HepG2 (cell line): ENCODE results near the gene MYL6B. TPM values are rescaled to one million over a fixed set of nuclear protein-coding genes. Genes with fewer than 3 reads are reported as not detected.

Source experiments
- AGO1 ChIP-seq: fragments of 200-400 bp; formaldehyde crosslinking; IDR thresholded peaks from 2 replicates; pipeline ENCODE4 v1.6.1; 2017; ENCODE audit warnings: mild to moderate bottlenecking, low read depth, low read length, moderate library complexity; ENCODE audit not compliant: poor library complexity, severe bottlenecking
- CC2D1A ChIP-seq: sonication (generic); formaldehyde crosslinking; IDR thresholded peaks from 2 replicates; pipeline ENCODE4 v1.8.1; 2023; ENCODE audit warnings: mild to moderate bottlenecking, missing genetic modification reagents
- GLI4 ChIP-seq: sonication (generic); formaldehyde crosslinking; IDR thresholded peaks from 2 replicates; pipeline ENCODE4 v1.5.1; 2020; ENCODE audit warnings: missing genetic modification reagents, mild to moderate bottlenecking, moderate library complexity, borderline replicate concordance
- GTF2F1 ChIP-seq: fragments of 150-350 bp; IDR thresholded peaks from 2 replicates; pipeline ENCODE4 v1.6.1; 2014; ENCODE audit warnings: low read length
- HMG20A ChIP-seq: IDR thresholded peaks from 2 replicates; pipeline ENCODE4 v1.6.1; 2016; ENCODE audit warnings: borderline replicate concordance
- KLF12 ChIP-seq: sonication (generic); formaldehyde crosslinking; IDR thresholded peaks from 2 replicates; pipeline ENCODE4 v1.4.0; 2020; ENCODE audit warnings: missing genetic modification reagents, borderline replicate concordance
- KMT2A ChIP-seq: sonication (generic); formaldehyde crosslinking; IDR thresholded peaks from 2 replicates; pipeline ENCODE4 v1.4.0; 2020; ENCODE audit warnings: missing genetic modification reagents
- MTF1 ChIP-seq: sonication (generic); formaldehyde crosslinking; IDR thresholded peaks from 2 replicates; pipeline ENCODE4 v1.5.0; 2020; ENCODE audit warnings: missing genetic modification reagents
- NR2C2 ChIP-seq: sonication (generic); formaldehyde crosslinking; IDR thresholded peaks from 2 replicates; pipeline ENCODE4 v1.4.0; 2020; ENCODE audit warnings: missing genetic modification reagents, mild to moderate bottlenecking, moderate library complexity, borderline replicate concordance
- PHF21A ChIP-seq: sonication (generic); formaldehyde crosslinking; IDR thresholded peaks from 2 replicates; pipeline ENCODE4 v1.5.0; 2020; ENCODE audit warnings: mild to moderate bottlenecking, missing genetic modification reagents
- RORA ChIP-seq: sonication (generic); formaldehyde crosslinking; IDR thresholded peaks from 2 replicates; pipeline ENCODE4 v1.5.0; 2020; ENCODE audit warnings: mild to moderate bottlenecking, missing genetic modification reagents, moderate library complexity
- SIN3B ChIP-seq: fragments of 150-350 bp; IDR thresholded peaks from 2 replicates; pipeline ENCODE4 v1.6.1; 2014; ENCODE audit warnings: low read length
- THYN1 ChIP-seq: sonication (generic); formaldehyde crosslinking; IDR thresholded peaks from 2 replicates; pipeline ENCODE4 v1.8.1; 2023; ENCODE audit warnings: low read depth, mild to moderate bottlenecking, moderate library complexity, missing genetic modification reagents, borderline replicate concordance
- ZGPAT ChIP-seq: IDR thresholded peaks from 2 replicates; pipeline ENCODE4 v1.6.1; 2016; ENCODE audit warnings: mild to moderate bottlenecking
- ZNF230 ChIP-seq: sonication (generic); formaldehyde crosslinking; IDR thresholded peaks from 2 replicates; pipeline ENCODE4 v1.4.0; 2020; ENCODE audit warnings: mild to moderate bottlenecking, missing genetic modification reagents
- ZNF280B ChIP-seq: sonication (generic); formaldehyde crosslinking; IDR thresholded peaks from 2 replicates; pipeline ENCODE4 v1.5.0; 2020; ENCODE audit warnings: missing genetic modification reagents, mild to moderate bottlenecking, borderline replicate concordance
- ZNF574 ChIP-seq: sonication (generic); formaldehyde crosslinking; IDR thresholded peaks from 2 replicates; pipeline ENCODE4 v1.4.0; 2020; ENCODE audit warnings: missing genetic modification reagents
- ZNF713 ChIP-seq: sonication (generic); formaldehyde crosslinking; IDR thresholded peaks from 2 replicates; pipeline ENCODE4 v1.4.0; 2020; ENCODE audit warnings: mild to moderate bottlenecking, missing genetic modification reagents
- ZNF768 ChIP-seq: sonication (generic); formaldehyde crosslinking; IDR thresholded peaks from 2 replicates; pipeline ENCODE4 v1.4.0; 2020; ENCODE audit warnings: missing genetic modification reagents
- polyA plus RNA-seq, 8 experiments: library from polyadenylated mRNA; depleted of rRNA in 3 of 8; stranded (reverse) in 7 of 8; unstranded in 1 of 8; fragments of >200 nt; fragmentation: Illumina TruSeq in 4 of 8; extraction: Trizol in 4 of 8; gene quantifications; 2 replicates each; pipeline versions ENCODE4 v1.2.1 to v1.2.3, GENCODE V29; 2011 to 2016; ENCODE audit warnings: low read depth in 4 of 8, missing spikeins in 1 of 8, mixed read lengths in 1 of 8; ENCODE audit not compliant: insufficient read depth in 1 of 8
- total RNA-seq, 5 experiments: library from RNA; depleted of rRNA; stranded (reverse); fragments of >200 nt; fragmentation: Illumina TruSeq; extraction: Trizol; gene quantifications; 2 replicates each; pipeline ENCODE4 v1.2.3, GENCODE V29; 2016; ENCODE audit warnings: low read depth in 1 of 5
- TF ChIP-seq, protein P1 (sequence below): sonication (generic); formaldehyde crosslinking; IDR thresholded peaks from 2 replicates; pipeline ENCODE4 v1.5.0; 2020; ENCODE audit warnings: mild to moderate bottlenecking, missing genetic modification reagents, moderate library complexity

Gene MYL6B
- total and polyA plus RNA-seq, 2 of the 13 experiments (the other 11 are each of a cell fraction or from before 2014, with no cell fraction given) = 75.7 to 88.7 TPM

DNA sequence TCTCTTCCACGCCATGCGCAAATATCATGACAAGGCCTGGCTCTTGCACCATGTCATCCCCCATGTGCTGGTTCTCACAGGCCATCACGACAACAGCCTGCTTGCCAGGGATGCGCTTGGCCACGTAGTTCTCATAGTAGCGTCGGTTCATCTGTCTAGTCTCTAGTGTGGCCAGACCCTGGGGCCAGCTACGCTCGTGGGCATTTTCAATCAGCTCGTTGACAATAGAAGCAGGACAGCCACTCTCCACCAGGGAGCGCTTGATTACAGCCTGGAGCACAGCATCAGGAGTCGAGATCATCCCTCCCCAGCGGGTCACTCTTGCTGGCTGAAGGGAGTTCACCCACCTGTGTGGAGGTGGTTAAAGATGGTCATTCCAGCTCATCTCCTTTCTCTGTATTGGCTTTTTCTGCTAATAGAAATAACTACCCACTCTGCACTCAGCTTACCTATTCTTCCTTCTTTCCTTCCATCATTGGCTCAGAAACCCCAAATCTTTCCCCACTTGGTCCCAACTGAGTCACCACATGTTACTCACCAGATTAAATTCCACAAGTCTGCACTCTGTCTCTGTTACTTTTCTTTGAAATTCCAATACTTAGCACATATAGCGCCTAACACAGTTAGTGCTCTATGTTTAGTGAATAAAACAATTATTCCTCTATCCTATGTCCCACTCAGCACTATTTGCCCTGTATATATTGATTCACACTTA, 54.2 kb downstream of the MYL6B start (continued):
- TF ChIP-seq RORA (no peak), NR2C2 (CRISPR knock-in tag) (no peak), PHF21A (CRISPR knock-in tag) (no peak), KLF12 (no peak), GTF2F1 (no peak), ZNF574 (CRISPR knock-in tag) (0 out of 2 replicates have a peak, but pooled peaks have one; percentile 20), ZNF280B (no peak), GLI4 (no peak), ZNF768 (CRISPR knock-in tag) (no peak), AGO1 (no peak), ZNF230 (CRISPR knock-in tag) (no peak), THYN1 (CRISPR knock-in tag) (no peak), ZGPAT (CRISPR knock-in tag) (no peak), ZNF713 (CRISPR knock-in tag) (no peak), SIN3B (no peak), KMT2A (CRISPR knock-in tag) (no peak), MTF1 (CRISPR knock-in tag) (no peak), CC2D1A (no peak), HMG20A (CRISPR knock-in tag) (no peak)
- TF ChIP-seq, protein P1, sequence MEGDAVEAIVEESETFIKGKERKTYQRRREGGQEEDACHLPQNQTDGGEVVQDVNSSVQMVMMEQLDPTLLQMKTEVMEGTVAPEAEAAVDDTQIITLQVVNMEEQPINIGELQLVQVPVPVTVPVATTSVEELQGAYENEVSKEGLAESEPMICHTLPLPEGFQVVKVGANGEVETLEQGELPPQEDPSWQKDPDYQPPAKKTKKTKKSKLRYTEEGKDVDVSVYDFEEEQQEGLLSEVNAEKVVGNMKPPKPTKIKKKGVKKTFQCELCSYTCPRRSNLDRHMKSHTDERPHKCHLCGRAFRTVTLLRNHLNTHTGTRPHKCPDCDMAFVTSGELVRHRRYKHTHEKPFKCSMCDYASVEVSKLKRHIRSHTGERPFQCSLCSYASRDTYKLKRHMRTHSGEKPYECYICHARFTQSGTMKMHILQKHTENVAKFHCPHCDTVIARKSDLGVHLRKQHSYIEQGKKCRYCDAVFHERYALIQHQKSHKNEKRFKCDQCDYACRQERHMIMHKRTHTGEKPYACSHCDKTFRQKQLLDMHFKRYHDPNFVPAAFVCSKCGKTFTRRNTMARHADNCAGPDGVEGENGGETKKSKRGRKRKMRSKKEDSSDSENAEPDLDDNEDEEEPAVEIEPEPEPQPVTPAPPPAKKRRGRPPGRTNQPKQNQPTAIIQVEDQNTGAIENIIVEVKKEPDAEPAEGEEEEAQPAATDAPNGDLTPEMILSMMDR (CRISPR knock-in tag) = peak; percentile 83
